ENCODE data around the gene RRAGD. TPM values are rescaled to one million over a fixed set of nuclear protein-coding genes. Genes with fewer than 3 reads are reported as not detected.

The RRAGD gene
- total RNA-seq, 1 experiment from 2014 or later: 27.8 TPM

DNA sequence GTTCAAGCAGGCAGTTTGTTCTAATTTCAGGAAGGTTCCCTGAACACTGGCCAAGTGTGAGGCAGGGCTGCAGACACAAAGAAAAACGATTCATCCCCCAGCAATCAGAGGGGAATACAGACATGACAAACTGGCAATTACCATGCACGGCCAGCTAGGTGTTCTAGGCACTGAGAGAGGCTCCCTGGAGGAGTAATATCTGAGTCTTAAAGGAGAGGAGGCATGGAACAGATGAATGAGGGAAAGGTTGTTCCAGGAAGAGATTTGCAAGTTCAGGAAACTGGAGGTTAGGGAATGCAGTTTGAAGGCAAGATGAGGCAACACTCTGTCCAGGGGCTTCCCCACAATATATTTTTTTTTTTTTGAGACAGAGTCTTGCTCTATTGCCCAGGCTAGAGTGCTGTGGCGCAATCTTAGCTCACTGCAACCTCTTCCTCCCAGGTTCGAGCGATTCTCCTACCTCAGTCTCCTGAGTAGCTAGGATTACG, 11.1 kb downstream of the RRAGD start:
- Histone ChIP-seq H3K36me3 (ENCODE audit: control insufficient read depth, insufficient read depth, low read length) (no peaks in the 10 kb centered on the region), H3K27me3 (ENCODE audit: control insufficient read depth, insufficient read depth, low read length) (no peaks in the 10 kb centered on the region), H3K27ac (ENCODE audit: low read length) (no peak overlapping the region), H3K9me3 (ENCODE audit: control insufficient read depth, insufficient read depth, low read depth, low read length) (no peaks in the 10 kb centered on the region), H3K4me1 (ENCODE audit: control insufficient read depth, insufficient read depth, low read length) (no peaks in the 10 kb centered on the region), H3K4me3 (ENCODE audit: low read depth in 2 of 2, low read length in 2 of 2) (no peak overlapping the region)
- 0 out of 2 replicates have a peak, but pooled peaks have one; percentile 60 for ATAC-seq
- ChIA-PET POLR2A (interaction anchor here (0.6 kb wide), 1 partner anchor 50 kb away, joined by 18 read pairs; no protein-coding TSS in a partner anchor), CTCF (no interaction called here)
- no peak for TF ChIP-seq SIN3A (IDR thresholded peaks at IDR 0.05; ENCODE audit: borderline replicate concordance, insufficient read depth, low read depth, low read length)
- TF ChIP-seq, protein P1, sequence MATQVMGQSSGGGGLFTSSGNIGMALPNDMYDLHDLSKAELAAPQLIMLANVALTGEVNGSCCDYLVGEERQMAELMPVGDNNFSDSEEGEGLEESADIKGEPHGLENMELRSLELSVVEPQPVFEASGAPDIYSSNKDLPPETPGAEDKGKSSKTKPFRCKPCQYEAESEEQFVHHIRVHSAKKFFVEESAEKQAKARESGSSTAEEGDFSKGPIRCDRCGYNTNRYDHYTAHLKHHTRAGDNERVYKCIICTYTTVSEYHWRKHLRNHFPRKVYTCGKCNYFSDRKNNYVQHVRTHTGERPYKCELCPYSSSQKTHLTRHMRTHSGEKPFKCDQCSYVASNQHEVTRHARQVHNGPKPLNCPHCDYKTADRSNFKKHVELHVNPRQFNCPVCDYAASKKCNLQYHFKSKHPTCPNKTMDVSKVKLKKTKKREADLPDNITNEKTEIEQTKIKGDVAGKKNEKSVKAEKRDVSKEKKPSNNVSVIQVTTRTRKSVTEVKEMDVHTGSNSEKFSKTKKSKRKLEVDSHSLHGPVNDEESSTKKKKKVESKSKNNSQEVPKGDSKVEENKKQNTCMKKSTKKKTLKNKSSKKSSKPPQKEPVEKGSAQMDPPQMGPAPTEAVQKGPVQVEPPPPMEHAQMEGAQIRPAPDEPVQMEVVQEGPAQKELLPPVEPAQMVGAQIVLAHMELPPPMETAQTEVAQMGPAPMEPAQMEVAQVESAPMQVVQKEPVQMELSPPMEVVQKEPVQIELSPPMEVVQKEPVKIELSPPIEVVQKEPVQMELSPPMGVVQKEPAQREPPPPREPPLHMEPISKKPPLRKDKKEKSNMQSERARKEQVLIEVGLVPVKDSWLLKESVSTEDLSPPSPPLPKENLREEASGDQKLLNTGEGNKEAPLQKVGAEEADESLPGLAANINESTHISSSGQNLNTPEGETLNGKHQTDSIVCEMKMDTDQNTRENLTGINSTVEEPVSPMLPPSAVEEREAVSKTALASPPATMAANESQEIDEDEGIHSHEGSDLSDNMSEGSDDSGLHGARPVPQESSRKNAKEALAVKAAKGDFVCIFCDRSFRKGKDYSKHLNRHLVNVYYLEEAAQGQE (IDR thresholded peaks at IDR 0.05; ENCODE audit: insufficient read depth in 1 of 2, low read depth in 2 of 2, low read length in 1 of 2): no peak
- no peak for TF ChIP-seq TCF7L2 (IDR thresholded peaks at IDR 0.05; ENCODE audit: low read depth, low read length)
- TF ChIP-seq POLR2AphosphoS5 (IDR thresholded peaks at IDR 0.05; ENCODE audit: low read depth, low read length): no peak
- TF ChIP-seq, protein P2, sequence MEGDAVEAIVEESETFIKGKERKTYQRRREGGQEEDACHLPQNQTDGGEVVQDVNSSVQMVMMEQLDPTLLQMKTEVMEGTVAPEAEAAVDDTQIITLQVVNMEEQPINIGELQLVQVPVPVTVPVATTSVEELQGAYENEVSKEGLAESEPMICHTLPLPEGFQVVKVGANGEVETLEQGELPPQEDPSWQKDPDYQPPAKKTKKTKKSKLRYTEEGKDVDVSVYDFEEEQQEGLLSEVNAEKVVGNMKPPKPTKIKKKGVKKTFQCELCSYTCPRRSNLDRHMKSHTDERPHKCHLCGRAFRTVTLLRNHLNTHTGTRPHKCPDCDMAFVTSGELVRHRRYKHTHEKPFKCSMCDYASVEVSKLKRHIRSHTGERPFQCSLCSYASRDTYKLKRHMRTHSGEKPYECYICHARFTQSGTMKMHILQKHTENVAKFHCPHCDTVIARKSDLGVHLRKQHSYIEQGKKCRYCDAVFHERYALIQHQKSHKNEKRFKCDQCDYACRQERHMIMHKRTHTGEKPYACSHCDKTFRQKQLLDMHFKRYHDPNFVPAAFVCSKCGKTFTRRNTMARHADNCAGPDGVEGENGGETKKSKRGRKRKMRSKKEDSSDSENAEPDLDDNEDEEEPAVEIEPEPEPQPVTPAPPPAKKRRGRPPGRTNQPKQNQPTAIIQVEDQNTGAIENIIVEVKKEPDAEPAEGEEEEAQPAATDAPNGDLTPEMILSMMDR (IDR thresholded peaks at IDR 0.05): no peak
- no TSS peak for BruUV-seq (replicated peaks)
- intact Hi-C loops (cut with micrococcal nuclease; ENCODE audit: unreplicated experiment): no loop called here
- no peak for DNase-seq (ENCODE audit: low read depth, low spot score)
- in situ Hi-C loops (cut with HindIII; ENCODE audit: low pct_unique_long_range_greater_than_20kb, low sequenced_read_pairs): no loop called here

DNA sequence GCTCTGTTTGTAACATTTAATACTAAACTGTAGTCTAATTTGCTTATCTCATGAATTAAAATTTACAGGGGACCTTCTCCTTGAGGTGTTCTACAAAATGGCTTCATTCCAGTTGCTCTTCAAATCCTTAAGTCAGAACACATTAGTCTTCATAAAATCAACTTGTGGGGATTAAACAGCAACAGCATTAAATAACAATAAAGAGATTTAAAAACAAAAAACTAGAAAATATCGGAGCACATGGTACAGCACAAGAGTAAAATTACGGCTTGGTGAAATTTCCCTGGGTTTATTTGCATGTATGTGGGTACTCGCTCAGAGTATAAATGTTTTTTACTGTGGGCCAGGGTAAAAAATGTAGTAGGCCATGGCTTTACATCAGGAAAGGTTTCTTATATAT, 12.0 kb downstream of the RRAGD start:
- Histone ChIP-seq H3K4me1 (ENCODE audit: control insufficient read depth, insufficient read depth, low read length) (no peaks in the 10 kb centered on the region), H3K27ac (ENCODE audit: low read length) (no peak overlapping the region), H3K9me3 (ENCODE audit: control insufficient read depth, insufficient read depth, low read depth, low read length) (no peaks in the 10 kb centered on the region), H3K4me3 (ENCODE audit: low read depth in 2 of 2, low read length in 2 of 2) (no peak overlapping the region), H3K27me3 (ENCODE audit: control insufficient read depth, insufficient read depth, low read length) (no peaks in the 10 kb centered on the region), H3K36me3 (ENCODE audit: control insufficient read depth, insufficient read depth, low read length) (no peaks in the 10 kb centered on the region)
- intact Hi-C loops (cut with micrococcal nuclease; ENCODE audit: unreplicated experiment) (no loop called here), in situ Hi-C loops (cut with HindIII; ENCODE audit: low pct_unique_long_range_greater_than_20kb, low sequenced_read_pairs) (no loop called here)
- DNase-seq (ENCODE audit: low read depth, low spot score) (no peak), ATAC-seq (no peak)
- no TSS peak for BruUV-seq (replicated peaks)
- TF ChIP-seq, protein P2 (IDR thresholded peaks at IDR 0.05): no peak
- TF ChIP-seq, protein P1 (IDR thresholded peaks at IDR 0.05; ENCODE audit: insufficient read depth in 1 of 2, low read depth in 2 of 2, low read length in 1 of 2): no peak
- TF ChIP-seq SIN3A (IDR thresholded peaks at IDR 0.05; ENCODE audit: borderline replicate concordance, insufficient read depth, low read depth, low read length) (no peak), TCF7L2 (IDR thresholded peaks at IDR 0.05; ENCODE audit: low read depth, low read length) (no peak), POLR2AphosphoS5 (IDR thresholded peaks at IDR 0.05; ENCODE audit: low read depth, low read length) (no peak)
- ChIA-PET CTCF (no interaction called here), POLR2A (no interaction called here)

Data from Panc1 (cell line).